H1 (cell line): ENCODE results near the gene CCDC24. TPM values are rescaled to one million over a fixed set of nuclear protein-coding genes. Genes with fewer than 3 reads are reported as not detected.

ENCODE experiments used
- CTCF ChIA-PET: fragments of 300-600 bp; sonication (Branson Sonifier 250); formaldehyde crosslinking; loops from one replicate; lab custom pipeline; 2021; ENCODE audit not compliant: partially characterized antibody; lab: Charles Lee
- POLR2A ChIA-PET: fragments of 300-600 bp; sonication (Branson Sonifier 250); formaldehyde crosslinking; loops from one replicate; lab custom pipeline; 2021; ENCODE audit warnings: inconsistent platforms; ENCODE audit not compliant: partially characterized antibody; lab: Charles Lee
- DNase-seq, 2 experiments: peaks; one replicate each; pipeline versions ENCODE4 v3.0.0 to v3.0.0-alpha.2; 2010 to 2022; ENCODE audit warnings: low spot score in 2 of 2, low read depth in 1 of 2, mixed read lengths in 1 of 2
- FAIRE-seq: peaks from 2 replicates; lab custom pipeline; 2011; peaks lifted over from hg19 to GRCh38; lab: Jason Lieb, UNC
- H2AFZ ChIP-seq: 2 replicates; pipeline ENCODE4 v1.8.1; 2012; ENCODE audit warnings: low read length, inconsistent platforms
- H2AK5ac ChIP-seq: 2 replicates; pipeline ENCODE4 v1.6.1; 2013; ENCODE audit warnings: low read depth, low read length
- H2BK120ac ChIP-seq: replicated peaks from 2 replicates; pipeline ENCODE3; 2013; ENCODE audit warnings: low read depth, low read length, inconsistent platforms
- H2BK12ac ChIP-seq: 2 replicates; pipeline ENCODE4 v1.6.1; 2013; ENCODE audit warnings: low read depth, low read length
- H2BK15ac ChIP-seq: 2 replicates; pipeline ENCODE4 v1.6.1; 2013; ENCODE audit warnings: low read length
- H2BK20ac ChIP-seq: 2 replicates; pipeline ENCODE4 v1.6.1; 2013; ENCODE audit warnings: low read length
- H2BK5ac ChIP-seq: 2 replicates; pipeline ENCODE4 v1.6.1; 2013; ENCODE audit warnings: low read depth, low read length
- H3K14ac ChIP-seq: 2 replicates; pipeline ENCODE4 v1.6.1; 2013; ENCODE audit warnings: inconsistent platforms; ENCODE audit not compliant: insufficient read length
- H3K18ac ChIP-seq: 2 replicates; pipeline ENCODE4 v1.6.1; 2013; ENCODE audit warnings: low read length; ENCODE audit errors: extremely low read depth
- H3K23ac ChIP-seq: 2 replicates; pipeline ENCODE4 v1.6.1; 2013; ENCODE audit warnings: inconsistent platforms; ENCODE audit not compliant: insufficient read length
- H3K23me2 ChIP-seq: 2 replicates; pipeline ENCODE4 v1.6.1; 2013; ENCODE audit warnings: low read depth, low read length
- H3K27ac ChIP-seq: 2 replicates; pipeline ENCODE4 v1.6.1; 2011; ENCODE audit warnings: low read depth, low read length, inconsistent platforms
- H3K27me3 ChIP-seq, 4 experiments: replicated peaks in 1 of 4; 1 replicate in 1 of 4; 2 replicates in 3 of 4; pipeline versions ENCODE4 v1.6.1 to v1.8.1; 2011 to 2013; ENCODE audit warnings: low read length in 3 of 4, mild to moderate bottlenecking in 3 of 4, inconsistent platforms in 2 of 4, mixed read lengths in 2 of 4, moderate library complexity in 1 of 4; ENCODE audit not compliant: control insufficient read depth in 3 of 4, insufficient read depth in 3 of 4; ENCODE audit errors: extremely low read depth in 1 of 4
- H3K36me3 ChIP-seq, 4 experiments: 2 replicates each; pipeline versions ENCODE4 v1.6.1 to v1.8.1; 2011 to 2013; ENCODE audit warnings: mild to moderate bottlenecking in 4 of 4, low read length in 3 of 4, moderate library complexity in 2 of 4, control low read depth in 1 of 4, inconsistent platforms in 1 of 4; ENCODE audit not compliant: insufficient read depth in 4 of 4, control insufficient read depth in 2 of 4
- H3K4ac ChIP-seq: replicated peaks from 2 replicates; pipeline ENCODE3; 2013; ENCODE audit warnings: low read length, low read depth, mixed read lengths, inconsistent platforms; ENCODE audit not compliant: insufficient read length
- H3K4me1 ChIP-seq, 4 experiments: replicated peaks in 1 of 4; 1 replicate in 1 of 4; 2 replicates in 3 of 4; pipeline versions ENCODE4 v1.6.1 to v1.8.1; 2011 to 2013; ENCODE audit warnings: low read length in 3 of 4, inconsistent platforms in 2 of 4, mixed read lengths in 1 of 4; ENCODE audit not compliant: insufficient read depth in 4 of 4, control insufficient read depth in 3 of 4
- H3K4me2 ChIP-seq, 2 experiments: 2 replicates each; pipeline versions ENCODE4 v1.6.1 to v1.8.1; 2011 to 2013; ENCODE audit warnings: low read depth in 2 of 2, low read length in 2 of 2, control low read depth in 1 of 2, inconsistent platforms in 1 of 2, mild to moderate bottlenecking in 1 of 2; ENCODE audit not compliant: insufficient read depth in 1 of 2
- H3K4me3 ChIP-seq, 4 experiments: fragments of 200-600, 300-600 bp in 1 of 4; sonication (generic), shearing (Covaris generic), sonication (Bioruptor Twin) in 1 of 4; 2 replicates each; pipeline versions ENCODE4 v1.5.1 to v1.8.1; 2011 to 2016; ENCODE audit warnings: low read length in 4 of 4, low read depth in 3 of 4, control low read depth in 2 of 4, inconsistent platforms in 2 of 4, mild to moderate bottlenecking in 2 of 4, mixed read lengths in 1 of 4, moderate library complexity in 1 of 4; ENCODE audit not compliant: insufficient read depth in 2 of 4; ENCODE audit errors: extremely low read depth in 1 of 4
- H3K56ac ChIP-seq: replicated peaks from 2 replicates; pipeline ENCODE3; 2013; ENCODE audit warnings: low read depth, mild to moderate bottlenecking, mixed read lengths, low read length, inconsistent platforms; ENCODE audit not compliant: insufficient read length
- H3K79me1 ChIP-seq: 2 replicates; pipeline ENCODE4 v1.6.1; 2013; ENCODE audit warnings: low read depth, low read length, control low read depth
- H3K79me2 ChIP-seq, 2 experiments: 2 replicates each; pipeline versions ENCODE4 v1.6.1 to v1.8.1; 2012 to 2013; ENCODE audit warnings: low read length in 2 of 2, mild to moderate bottlenecking in 2 of 2, inconsistent platforms in 1 of 2; ENCODE audit not compliant: insufficient read depth in 2 of 2, control insufficient read depth in 1 of 2
- H3K9ac ChIP-seq, 4 experiments: replicated peaks in 1 of 4; 1 replicate in 1 of 4; 2 replicates in 3 of 4; pipeline versions ENCODE4 v1.6.1 to v1.8.1; 2011 to 2013; ENCODE audit warnings: low read depth in 3 of 4, low read length in 3 of 4, control low read depth in 2 of 4, mild to moderate bottlenecking in 2 of 4, moderate library complexity in 2 of 4, inconsistent platforms in 1 of 4; ENCODE audit errors: extremely low read depth in 1 of 4
- H3K9me3 ChIP-seq, 2 experiments: 2 replicates each; pipeline versions ENCODE4 v1.6.1 to v1.8.1; 2012 to 2013; ENCODE audit warnings: mild to moderate bottlenecking in 2 of 2, moderate library complexity in 2 of 2, control low read depth in 1 of 2, inconsistent platforms in 1 of 2, low read depth in 1 of 2, low read length in 1 of 2, mixed read lengths in 1 of 2; ENCODE audit not compliant: insufficient read depth in 2 of 2
- H4K20me1 ChIP-seq, 2 experiments: replicated peaks in 1 of 2; 2 replicates each; pipeline versions ENCODE3 to v1.8.1; 2011 to 2013; ENCODE audit warnings: inconsistent platforms in 2 of 2, low read length in 2 of 2, mild to moderate bottlenecking in 1 of 2; ENCODE audit not compliant: insufficient read depth in 2 of 2, control insufficient read depth in 1 of 2
- H4K5ac ChIP-seq: 2 replicates; pipeline ENCODE4 v1.6.1; 2013; ENCODE audit warnings: low read length, low read depth, mixed read lengths, inconsistent platforms; ENCODE audit not compliant: insufficient read length
- H4K8ac ChIP-seq: 2 replicates; pipeline ENCODE4 v1.8.0; 2013; ENCODE audit warnings: mild to moderate bottlenecking, moderate library complexity, low read length, inconsistent platforms; ENCODE audit not compliant: insufficient read depth; ENCODE audit errors: extremely low read depth
- H4K91ac ChIP-seq: replicated peaks from 2 replicates; pipeline ENCODE3; 2013; ENCODE audit warnings: low read length, mixed read lengths, inconsistent platforms; ENCODE audit not compliant: insufficient read length
- WGBS, 2 experiments: shearing (Covaris generic) in 1 of 2; methylation state at CpG; one replicate each; pipeline versions ENCODE4 v1.1.6 to v1.1.7; 2013 to 2015; ENCODE audit warnings: low lambda C conversion rate in 2 of 2, mixed read lengths in 2 of 2, inconsistent platforms in 1 of 2, low coverage in 1 of 2, missing lambda C conversion rate in 1 of 2; ENCODE audit not compliant: insufficient replicate concordance in 2 of 2, insufficient coverage in 1 of 2, insufficient read length in 1 of 2; ENCODE audit errors: extremely low coverage in 1 of 2, missing lambda C conversion rate in 1 of 2; 5-methylcytosine and 5-hydroxymethylcytosine counted together
- polyA plus RNA-seq, 7 experiments: library from polyadenylated mRNA; depleted of rRNA in 3 of 7; stranded (reverse) in 5 of 7; unstranded in 2 of 7; fragments of >200 nt in 5 of 7; fragments of 200-250 nt in 2 of 7; gene quantifications; 1 replicate in 5 of 7; 2 replicates in 1 of 7; 4 replicates in 1 of 7; pipeline versions ENCODE4 v1.2.1 to v1.2.3, GENCODE V29; 2011 to 2013; ENCODE audit warnings: missing spikeins in 2 of 7, mixed read lengths in 2 of 7
- total RNA-seq: library from RNA; stranded (reverse); fragmentation: NEBNext Ultra II Directional; extraction: Animal tissue kit (Norgen Biotek cat#: 25700); gene quantifications from 2 replicates; pipeline ENCODE4 v1.2.1, GENCODE V29; 2021
- TF ChIP-seq, protein P1 (sequence below), 3 experiments: IDR thresholded peaks; 1 replicate in 2 of 3; 2 replicates in 1 of 3; pipeline versions ENCODE4 v1.5.1 to v1.6.1; 2011; ENCODE audit warnings: low read length in 3 of 3, mild to moderate bottlenecking in 3 of 3, inconsistent platforms in 2 of 3, low read depth in 1 of 3, moderate library complexity in 1 of 3; ENCODE audit not compliant: insufficient read depth in 1 of 3; ENCODE audit errors: control extremely low read depth in 1 of 3

CCDC24 gene
- total and polyA plus RNA-seq, 2 of the 8 experiments (the other 6 are each of a cell fraction or from before 2014, with no cell fraction given), result 11.2 to 11.4 TPM

GRCh38 chr1:43963890-43964289, 27.5 kb upstream of the CCDC24 start:
- H2BK120ac ChIP-seq, result no peak overlapping the region
- H3K27me3 ChIP-seq, result no peaks in the 10 kb centered on the region
- H3K18ac ChIP-seq, result no peak overlapping the region
- no peak overlapping the region for H2BK15ac ChIP-seq
- H3K4me3 ChIP-seq, result no peak overlapping the region
- H3K14ac ChIP-seq, result no peak overlapping the region
- no peak overlapping the region for H2BK5ac ChIP-seq
- H2BK20ac ChIP-seq, result no peak overlapping the region
- CTCF ChIA-PET, result interaction anchor here (0.7 to 1.4 kb wide), 5 partner anchors 8 to 201 kb away, joined by 3 to 4 read pairs (median 4); no protein-coding TSS in a partner anchor
- no peak overlapping the region for H3K27ac ChIP-seq
- H2AFZ ChIP-seq, result no peak overlapping the region
- POLR2A ChIA-PET, result interaction anchor here (0.7 to 1.1 kb wide), 3 partner anchors 10 to 21 kb away, joined by 3 to 4 read pairs (median 3); no protein-coding TSS in a partner anchor
- H3K36me3 ChIP-seq, result peaks cover 0 to 4% (median under 1%) of the 10 kb centered on the region in 4 experiments; a peak in 1 of 8 replicates
- TF ChIP-seq, protein P1, sequence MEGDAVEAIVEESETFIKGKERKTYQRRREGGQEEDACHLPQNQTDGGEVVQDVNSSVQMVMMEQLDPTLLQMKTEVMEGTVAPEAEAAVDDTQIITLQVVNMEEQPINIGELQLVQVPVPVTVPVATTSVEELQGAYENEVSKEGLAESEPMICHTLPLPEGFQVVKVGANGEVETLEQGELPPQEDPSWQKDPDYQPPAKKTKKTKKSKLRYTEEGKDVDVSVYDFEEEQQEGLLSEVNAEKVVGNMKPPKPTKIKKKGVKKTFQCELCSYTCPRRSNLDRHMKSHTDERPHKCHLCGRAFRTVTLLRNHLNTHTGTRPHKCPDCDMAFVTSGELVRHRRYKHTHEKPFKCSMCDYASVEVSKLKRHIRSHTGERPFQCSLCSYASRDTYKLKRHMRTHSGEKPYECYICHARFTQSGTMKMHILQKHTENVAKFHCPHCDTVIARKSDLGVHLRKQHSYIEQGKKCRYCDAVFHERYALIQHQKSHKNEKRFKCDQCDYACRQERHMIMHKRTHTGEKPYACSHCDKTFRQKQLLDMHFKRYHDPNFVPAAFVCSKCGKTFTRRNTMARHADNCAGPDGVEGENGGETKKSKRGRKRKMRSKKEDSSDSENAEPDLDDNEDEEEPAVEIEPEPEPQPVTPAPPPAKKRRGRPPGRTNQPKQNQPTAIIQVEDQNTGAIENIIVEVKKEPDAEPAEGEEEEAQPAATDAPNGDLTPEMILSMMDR (IDR thresholded peaks at IDR 0.05; ENCODE audit: control extremely low read depth in 1 of 3, insufficient read depth in 1 of 3, low read depth in 1 of 3, low read length in 3 of 3), result no peak
- TF ChIP-seq, all 59 proteins: peak for 0
- Histone ChIP-seq H2BK12ac (no peak overlapping the region), H3K79me2 (no peaks in the 10 kb centered on the region), H3K4me1 (no peaks in the 10 kb centered on the region), H3K23me2 (peaks cover 6% of the 10 kb centered on the region; the same call in 1 of the 2 replicates), H2AK5ac (no peak overlapping the region), H4K91ac (no peak overlapping the region), H4K8ac (no peak overlapping the region; the same call in 1 of the 2 replicates), H3K23ac (no peak overlapping the region), H3K4ac (no peak overlapping the region), H4K5ac (no peak overlapping the region), H3K79me1 (no peaks in the 10 kb centered on the region), H3K4me2 (no peak overlapping the region), H4K20me1 (peaks cover 0 to 3% of the 10 kb centered on the region in 2 experiments), H3K9ac (no peak overlapping the region), H3K9me3 (no peaks in the 10 kb centered on the region), H3K56ac (no peak overlapping the region)
- FAIRE-seq, result no peak
- WGBS, 2 experiments, result 88% methylated on average over 5 of the region's 5 CpGs; no CpG with 5 or more reads in 1 of the 2 experiments
- no peak for DNase-seq
